NCI-H82 treated with DMSO at 0.1 percent for 48 hours (cell line): Measurements from ENCODE around the gene NUTM2D.
"Not testable (repeated sequence)": the region's sequence is repeated elsewhere in the genome, so short reads cannot be mapped to it uniquely, and the experiment has no call there.

Experiments
- DNase-seq: peaks from one replicate; lab custom pipeline; 2025; ENCODE audit not compliant: unreplicated experiment; lab: John Stamatoyannopoulos, UW

Gene NUTM2D, protein sequence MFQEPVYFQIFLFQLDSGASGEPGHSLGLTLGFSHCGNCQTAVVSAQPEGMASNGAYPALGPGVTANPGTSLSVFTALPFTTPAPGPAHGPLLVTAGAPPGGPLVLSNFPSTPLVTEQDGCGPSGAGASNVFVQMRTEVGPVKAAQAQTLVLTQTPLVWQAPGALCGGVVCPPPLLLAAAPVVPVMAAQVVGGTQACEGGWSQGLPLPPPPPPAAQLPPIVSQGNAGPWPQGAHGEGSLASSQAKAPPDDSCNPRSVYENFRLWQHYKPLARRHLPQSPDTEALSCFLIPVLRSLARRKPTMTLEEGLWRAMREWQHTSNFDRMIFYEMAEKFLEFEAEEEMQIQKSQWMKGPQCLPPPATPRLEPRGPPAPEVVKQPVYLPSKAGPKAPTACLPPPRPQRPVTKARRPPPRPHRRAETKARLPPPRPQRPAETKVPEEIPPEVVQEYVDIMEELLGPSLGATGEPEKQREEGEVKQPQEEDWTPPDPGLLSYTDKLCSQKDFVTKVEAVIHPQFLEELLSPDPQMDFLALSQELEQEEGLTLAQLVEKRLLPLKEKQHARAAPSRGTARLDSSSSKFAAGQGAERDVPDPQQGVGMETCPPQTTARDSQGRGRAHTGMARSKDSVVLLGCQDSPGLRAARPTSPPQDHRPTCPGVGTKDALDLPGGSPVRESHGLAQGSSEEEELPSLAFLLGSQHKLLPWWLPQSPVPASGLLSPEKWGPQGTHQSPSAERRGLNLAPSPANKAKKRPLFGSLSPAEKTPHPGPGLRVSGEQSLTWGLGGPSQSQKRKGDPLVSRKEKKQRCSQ

GRCh38 chr10:87357444-87357843 lies at the start of gene NUTM2D:
Gene NUTM2D (plus strand): TSS chr10:87357744. CDS start chr10:87358266, 522 bp downstream.
- DNase-seq: not testable (repeated sequence)

GRCh38 chr10:87308702-87309101 lies 48.8 kb upstream of the NUTM2D start:
- not testable (repeated sequence) for DNase-seq

DNA sequence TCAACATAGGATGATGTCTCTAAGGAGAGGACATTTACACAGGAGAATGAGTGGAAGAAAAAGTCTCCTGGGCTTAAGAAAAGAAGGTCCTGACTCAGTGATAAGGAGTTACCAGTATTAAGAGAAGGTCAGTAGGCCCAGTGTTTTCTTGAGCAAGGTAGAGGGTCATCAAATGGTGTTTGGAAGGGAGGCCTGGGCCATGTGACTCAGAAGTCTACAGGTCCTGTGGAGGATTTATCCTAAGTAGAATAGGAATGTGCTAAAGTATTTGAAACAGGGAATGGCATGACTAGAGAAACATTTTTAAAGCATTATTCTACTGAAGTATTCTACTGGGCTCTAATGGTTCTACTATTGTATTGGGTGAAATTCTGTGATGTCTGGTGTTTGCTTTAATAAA lies 47.9 kb upstream of the NUTM2D start:
- DNase-seq: not testable (repeated sequence)

- not testable (repeated sequence) for DNase-seq
Observed at GRCh38 chr10:87311521-87311920, 46.0 kb upstream of the NUTM2D start.

- DNase-seq: not testable (repeated sequence)
Observed at GRCh38 chr10:87313649-87314359, 43.7 kb upstream of the NUTM2D start.

DNA sequence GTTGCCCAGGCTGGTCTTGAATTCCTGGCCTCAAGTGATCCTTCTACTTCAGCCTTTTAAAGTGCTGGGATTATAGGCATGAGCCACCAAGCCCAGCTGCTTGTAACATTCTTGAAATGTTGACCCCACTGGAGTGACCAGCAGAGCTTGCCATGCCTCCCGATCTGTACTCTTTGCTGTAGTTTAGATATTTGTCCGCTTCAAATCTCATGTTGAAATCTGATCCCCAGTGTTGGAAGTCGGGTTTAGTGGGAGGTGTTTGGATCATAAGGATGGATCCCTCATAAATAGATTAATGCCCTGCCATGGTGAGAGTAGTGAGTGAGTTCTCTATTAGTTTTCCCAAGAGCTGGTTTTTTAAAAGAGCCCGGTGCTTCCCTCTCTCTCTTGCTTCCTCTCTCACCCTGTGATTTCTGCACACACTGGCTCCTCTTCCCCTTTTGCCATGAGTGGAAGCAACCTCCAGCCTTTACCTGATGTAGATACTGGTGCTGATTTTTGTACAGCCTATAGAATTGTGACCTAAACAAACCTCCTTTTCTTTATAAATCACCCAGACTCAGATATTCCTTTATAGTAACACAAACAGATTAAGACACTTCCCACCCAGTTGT lies 43.1 kb upstream of the NUTM2D start:
- not testable (repeated sequence) for DNase-seq

GRCh38 chr10:87321505-87321904 lies 36.0 kb upstream of the NUTM2D start:
- not testable (repeated sequence) for DNase-seq

GRCh38 chr10:87324559-87324958 lies 33.0 kb upstream of the NUTM2D start:
- not testable (repeated sequence) for DNase-seq

DNA sequence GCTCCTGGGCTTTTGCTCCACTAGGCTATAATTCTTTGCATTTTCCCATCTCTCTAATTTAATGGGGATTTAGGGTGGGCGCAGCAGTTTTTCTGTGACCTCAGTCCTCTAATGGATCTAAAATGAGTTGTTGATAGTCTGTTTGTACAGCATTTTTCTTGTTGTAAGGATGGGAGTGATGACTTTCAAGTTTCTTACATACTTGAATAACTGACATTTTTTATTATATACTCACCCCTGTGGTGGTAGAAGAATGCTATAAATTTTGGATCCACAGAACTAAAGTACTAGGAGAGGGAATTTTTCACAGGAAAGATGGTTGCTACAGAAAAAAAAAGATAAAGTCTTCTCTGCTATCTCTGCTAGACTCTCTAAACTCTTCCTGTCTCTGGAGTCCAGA lies 29.6 kb upstream of the NUTM2D start:
- DNase-seq: not testable (repeated sequence)

- not testable (repeated sequence) for DNase-seq
Observed at GRCh38 chr10:87329131-87329530, 28.4 kb upstream of the NUTM2D start.

DNA sequence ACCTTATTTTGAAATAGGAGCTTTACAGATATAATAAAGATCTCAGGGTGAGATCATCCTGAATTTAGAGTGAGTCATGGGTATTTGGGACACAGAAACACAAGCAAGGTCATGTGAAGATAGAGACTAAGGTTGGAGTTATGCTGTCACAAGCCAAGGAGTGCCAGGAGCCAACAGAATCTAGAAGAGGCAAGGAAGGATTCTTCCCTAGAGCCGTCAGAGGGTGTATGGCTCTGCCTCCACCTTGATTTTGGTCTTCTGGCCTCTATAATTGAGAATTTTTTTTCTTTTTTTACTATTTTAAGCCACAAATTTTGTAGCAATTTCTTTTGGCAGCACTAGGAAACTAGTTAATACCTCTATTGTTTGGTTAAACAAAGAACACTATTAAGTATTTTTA lies 24.9 kb upstream of the NUTM2D start:
- DNase-seq: not testable (repeated sequence)

DNA sequence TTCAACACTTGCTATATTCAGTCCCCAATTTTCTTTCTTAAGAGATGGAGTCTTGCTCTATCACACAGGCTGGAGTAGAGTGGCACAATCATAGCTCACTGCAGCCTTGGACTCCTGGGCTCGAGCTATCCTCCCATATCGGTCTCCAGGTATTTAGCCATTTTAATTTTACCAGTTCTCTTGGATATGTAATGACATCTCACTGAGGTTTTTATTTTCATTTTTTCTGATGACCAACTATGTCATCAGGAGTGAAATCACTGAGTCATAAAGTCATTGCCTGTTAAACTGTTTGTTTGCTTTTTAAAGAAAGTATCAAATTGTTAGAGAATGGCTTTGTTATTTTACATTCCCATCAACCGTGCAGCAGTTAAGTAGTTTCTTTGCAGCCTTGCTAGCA lies 17.1 kb upstream of the NUTM2D start:
- not testable (repeated sequence) for DNase-seq

GRCh38 chr10:87341546-87342142 lies 15.9 kb upstream of the NUTM2D start:
- not testable (repeated sequence) for DNase-seq

- DNase-seq: peak; percentile 65
Observed at GRCh38 chr10:87342249-87342710, 15.3 kb upstream of the NUTM2D start.

DNA sequence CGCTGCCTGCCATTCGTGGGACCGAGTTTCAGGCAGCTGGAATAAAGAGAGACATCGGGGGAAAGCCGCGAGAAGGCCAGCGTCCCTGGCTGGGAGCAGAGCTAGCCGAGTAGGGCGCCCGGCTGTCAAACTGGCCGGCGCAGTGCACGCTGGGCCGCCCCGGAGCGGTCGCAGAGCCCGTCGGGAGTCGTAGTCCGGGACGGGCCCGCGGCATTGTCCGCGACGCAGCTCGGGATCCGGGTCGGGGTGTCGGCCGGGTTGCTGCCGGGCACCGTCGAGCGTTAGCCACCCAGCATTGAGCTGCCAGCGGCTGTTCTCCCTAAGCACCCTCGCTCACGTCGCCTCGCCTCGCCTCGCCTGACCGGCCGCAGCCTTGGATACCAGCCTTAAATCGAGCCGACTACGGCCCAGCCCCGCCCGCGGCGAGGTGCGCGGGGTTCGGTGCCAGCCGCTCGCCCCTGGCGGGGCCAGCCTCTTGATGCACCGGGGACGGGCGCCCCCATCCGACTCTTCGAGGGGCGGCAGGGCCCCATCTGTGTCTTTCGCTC lies 14.8 kb upstream of the NUTM2D start:
- DNase-seq: peak; percentile 18

GRCh38 chr10:87345743-87346142 lies 11.8 kb upstream of the NUTM2D start:
- DNase-seq: not testable (repeated sequence)

GRCh38 chr10:87350161-87350560 lies 7.4 kb upstream of the NUTM2D start:
- not testable (repeated sequence) for DNase-seq

- DNase-seq: not testable (repeated sequence)
Observed at GRCh38 chr10:87352825-87353224, 4.7 kb upstream of the NUTM2D start.

DNA sequence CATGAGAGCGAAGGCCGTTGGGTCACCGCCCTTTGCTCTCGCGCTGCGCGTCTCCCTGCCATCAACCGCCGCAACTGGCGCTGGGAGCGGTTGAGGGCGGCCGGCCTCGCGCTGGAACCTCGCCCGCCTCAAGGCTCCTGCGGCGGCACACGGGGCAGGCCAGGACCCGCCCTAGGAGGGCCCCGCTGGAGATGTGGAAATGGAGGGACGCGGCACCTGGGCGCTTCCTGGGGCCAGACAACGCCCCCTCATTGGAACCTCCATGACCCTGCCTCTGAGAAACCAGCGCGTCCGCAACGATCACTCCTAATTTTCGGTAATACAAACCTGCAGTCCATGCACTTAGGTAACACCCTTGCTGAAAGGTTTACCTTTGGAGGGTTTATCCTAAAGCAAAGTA lies 2.4 kb upstream of the NUTM2D start:
- not testable (repeated sequence) for DNase-seq

- not testable (repeated sequence) for DNase-seq
Observed at GRCh38 chr10:87358159-87358558, 615 bp downstream of the NUTM2D start.
